GM12872 (cell line): ENCODE measurements around the gene HDAC6.

Experiments
- TF ChIP-seq, protein P1 (sequence below): IDR thresholded peaks from 3 replicates; pipeline ENCODE4 v1.5.1; 2011; ENCODE audit warnings: low read depth, mild to moderate bottlenecking, low read length, moderate library complexity; ENCODE audit not compliant: insufficient read depth

The HDAC6 gene

DNA sequence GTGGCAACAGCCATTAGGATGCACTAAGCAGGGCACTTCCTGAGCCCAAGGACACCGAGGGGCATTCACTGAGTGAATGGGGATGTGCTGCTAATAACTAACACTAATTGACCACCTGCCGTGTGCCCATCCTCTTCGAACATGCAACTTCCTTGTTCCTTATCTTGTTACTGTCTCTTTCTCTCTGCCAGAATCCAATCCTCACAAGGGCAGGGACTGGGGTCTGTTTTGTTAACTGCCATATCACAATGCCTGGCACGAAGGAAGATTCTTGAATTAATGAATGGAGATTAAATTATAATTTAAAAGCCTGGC is 25.7 kb downstream of the HDAC6 start:
- TF ChIP-seq, protein P1, sequence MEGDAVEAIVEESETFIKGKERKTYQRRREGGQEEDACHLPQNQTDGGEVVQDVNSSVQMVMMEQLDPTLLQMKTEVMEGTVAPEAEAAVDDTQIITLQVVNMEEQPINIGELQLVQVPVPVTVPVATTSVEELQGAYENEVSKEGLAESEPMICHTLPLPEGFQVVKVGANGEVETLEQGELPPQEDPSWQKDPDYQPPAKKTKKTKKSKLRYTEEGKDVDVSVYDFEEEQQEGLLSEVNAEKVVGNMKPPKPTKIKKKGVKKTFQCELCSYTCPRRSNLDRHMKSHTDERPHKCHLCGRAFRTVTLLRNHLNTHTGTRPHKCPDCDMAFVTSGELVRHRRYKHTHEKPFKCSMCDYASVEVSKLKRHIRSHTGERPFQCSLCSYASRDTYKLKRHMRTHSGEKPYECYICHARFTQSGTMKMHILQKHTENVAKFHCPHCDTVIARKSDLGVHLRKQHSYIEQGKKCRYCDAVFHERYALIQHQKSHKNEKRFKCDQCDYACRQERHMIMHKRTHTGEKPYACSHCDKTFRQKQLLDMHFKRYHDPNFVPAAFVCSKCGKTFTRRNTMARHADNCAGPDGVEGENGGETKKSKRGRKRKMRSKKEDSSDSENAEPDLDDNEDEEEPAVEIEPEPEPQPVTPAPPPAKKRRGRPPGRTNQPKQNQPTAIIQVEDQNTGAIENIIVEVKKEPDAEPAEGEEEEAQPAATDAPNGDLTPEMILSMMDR: no peak

DNA sequence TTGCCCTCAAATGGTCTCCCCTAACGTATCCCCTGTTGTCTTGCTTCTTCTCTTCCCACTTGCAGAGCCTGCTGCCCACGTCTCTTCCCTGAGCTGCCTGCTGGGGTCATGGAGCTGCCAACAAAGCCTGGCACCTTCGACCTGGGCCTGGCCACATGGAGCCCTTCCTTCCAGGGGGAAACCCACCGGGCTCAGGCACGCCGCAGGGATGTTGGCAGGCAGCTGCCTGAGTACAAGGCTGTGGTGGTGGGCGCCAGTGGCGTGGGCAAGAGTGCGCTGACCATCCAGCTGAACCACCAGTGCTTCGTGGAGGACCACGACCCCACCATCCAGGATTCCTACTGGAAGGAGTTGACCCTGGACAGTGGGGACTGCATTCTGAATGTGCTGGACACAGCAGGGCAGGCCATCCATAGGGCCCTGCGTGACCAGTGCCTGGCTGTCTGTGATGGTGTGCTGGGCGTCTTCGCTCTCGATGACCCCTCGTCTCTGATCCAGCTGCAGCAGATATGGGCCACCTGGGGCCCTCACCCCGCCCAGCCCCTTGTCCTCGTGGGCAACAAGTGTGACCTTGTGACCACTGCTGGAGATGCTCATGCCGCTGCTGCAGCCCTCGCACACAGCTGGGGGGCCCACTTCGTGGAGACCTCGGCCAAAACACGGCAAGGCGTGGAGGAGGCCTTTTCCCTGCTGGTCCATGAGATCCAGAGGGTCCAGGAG is 27.3 kb downstream of the HDAC6 start:
- TF ChIP-seq, protein P1: no peak

DNA sequence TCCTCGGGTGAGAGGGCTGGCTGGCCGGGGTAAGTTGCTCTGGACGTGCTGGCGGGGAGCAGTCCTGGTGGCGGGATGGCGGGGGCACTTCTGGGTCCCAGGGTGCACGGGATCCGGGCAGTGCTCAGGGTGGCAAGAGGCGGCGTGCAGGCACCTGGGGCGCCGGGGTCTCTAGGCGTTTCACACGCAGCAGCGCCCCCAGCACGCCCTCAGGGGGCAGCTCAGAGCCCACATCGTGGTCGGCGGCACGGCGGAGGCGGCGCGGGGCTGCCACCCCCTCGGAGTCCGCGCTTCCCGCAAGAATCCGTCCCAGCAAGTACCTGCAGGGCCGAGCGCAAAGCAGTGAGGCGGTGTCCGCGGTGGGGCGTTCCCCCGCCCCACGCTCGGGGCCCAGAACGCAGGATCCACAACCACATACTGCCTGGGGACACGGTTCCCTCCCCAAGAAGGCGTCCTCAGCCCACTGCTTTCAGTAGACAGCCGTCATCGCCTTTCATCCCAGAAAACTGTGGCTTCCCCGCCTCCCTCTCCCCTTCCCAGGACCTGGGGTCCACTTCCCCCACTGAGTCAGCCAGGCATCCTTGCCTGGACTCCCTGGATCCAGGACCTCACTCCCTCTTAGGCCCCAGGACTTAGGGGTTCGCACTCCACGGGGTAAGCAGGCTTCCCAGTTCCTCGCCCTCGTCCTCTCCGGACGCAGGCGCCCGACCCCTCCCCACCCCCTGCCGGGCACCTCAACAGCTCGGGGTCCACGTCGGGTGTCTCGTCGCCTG is 29.5 kb downstream of the HDAC6 start:
- TF ChIP-seq, protein P1: no peak

DNA sequence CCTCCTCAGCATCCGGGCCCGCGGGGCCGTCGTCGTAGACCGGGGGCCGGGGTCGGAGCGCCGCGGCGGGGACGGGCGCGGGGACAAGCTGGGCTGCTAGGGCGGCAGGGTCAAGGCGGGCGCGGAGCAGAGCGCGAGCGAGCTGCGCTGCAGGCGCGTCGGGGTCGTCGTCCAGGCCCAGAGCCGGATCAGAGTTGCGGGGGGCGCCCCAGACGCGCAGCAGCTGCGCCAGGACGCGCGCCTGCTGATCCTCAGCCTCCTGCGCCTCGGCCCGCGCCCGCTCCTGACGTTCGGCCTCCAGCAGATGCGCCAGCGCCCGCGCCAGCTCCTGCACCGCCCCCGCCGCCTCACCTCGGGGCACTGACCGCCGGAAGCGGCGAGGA is 30.0 kb downstream of the HDAC6 start:
- TF ChIP-seq, protein P1: no peak

DNA sequence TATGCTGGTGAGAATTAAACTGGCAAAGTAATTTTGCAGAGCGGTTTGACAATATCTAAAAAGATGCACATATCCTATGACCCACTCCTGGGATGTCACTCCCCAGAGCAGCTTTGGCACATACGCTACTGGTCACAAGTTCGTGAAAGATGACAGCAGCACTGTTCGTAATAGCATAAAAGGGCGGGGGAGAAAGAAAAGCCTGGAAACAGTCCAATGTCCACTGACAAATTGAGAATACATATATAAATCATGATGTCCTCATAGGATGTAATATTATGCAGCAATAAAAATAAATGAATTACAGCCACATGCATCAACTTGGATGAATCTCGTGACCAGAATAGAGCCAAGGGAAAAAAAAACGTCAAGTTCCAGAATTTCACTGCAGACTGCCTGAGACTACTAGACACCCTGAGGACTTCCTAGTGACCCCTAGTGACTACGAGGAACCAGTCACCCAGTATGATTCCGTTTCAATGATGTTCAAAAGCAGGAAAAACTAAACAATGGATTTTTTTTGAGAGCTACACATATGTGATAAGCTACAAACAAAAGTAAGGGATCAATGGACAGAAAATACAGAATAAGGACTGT is 31.8 kb downstream of the HDAC6 start:
- TF ChIP-seq, protein P1: no peak

DNA sequence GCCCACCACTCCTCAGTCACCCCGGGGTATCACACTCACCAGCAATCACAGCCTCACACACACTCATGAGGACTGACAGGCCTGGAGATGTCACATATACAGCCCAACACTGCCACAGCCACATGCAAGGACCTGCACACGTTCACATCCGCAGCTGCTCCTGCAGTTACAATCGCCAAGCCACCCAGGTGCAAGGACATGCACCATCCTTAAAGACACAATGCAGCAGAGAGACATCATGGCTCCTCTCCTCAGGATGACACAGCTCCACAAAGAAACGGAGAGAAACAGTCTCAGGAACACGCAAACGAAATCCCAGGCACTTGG is 32.5 kb downstream of the HDAC6 start:
- TF ChIP-seq, protein P1: no peak

DNA sequence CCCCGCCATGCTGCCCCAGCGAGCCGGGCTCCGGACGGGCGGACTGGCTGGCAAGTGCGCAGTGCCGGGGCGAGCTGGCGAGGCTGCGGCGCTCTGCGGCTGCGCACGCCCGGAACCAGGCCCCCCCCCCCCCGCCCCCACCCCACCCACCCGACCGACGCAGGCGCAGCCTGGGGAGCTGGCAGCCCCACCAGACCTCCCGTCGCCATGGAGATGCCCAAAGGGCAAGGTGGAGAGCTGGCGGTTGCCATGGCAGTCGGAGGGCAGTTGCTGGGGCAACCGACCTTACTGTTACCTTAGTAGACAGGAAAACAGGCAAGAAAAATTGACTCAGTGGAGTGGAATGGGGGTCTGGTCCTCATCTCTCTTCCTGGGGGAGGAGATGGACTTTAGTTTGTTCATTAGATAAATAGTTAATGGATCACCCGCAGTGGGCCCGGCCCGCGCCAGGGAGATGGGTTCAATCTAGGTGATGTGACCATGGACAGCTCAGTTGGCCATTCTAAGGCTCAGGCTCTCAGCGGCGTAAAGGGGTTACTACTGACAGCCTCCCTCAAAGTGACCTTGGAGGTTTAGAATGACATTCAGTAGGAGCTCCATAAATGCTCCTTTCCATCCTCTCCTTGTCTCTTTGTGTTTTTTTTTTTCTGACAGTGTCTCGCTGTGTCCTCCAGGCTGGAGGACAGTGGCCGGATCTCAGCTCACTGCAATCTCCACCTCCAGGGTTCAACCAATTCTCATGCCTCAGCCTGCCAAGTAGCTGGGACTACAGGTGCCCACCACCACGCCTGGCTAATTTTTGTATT is 33.9 kb downstream of the HDAC6 start, which contains the start of gene PCSK1N:
TSS of gene PCSK1N (minus strand) at position 87 of the 806 bp plus-strand sequence. CDS start at position 9, 78 bp downstream.
- TF ChIP-seq, protein P1: no peak
